ENCODE measurements around the gene TRAF5.
"Not testable (repeated sequence)": the region's sequence is repeated elsewhere in the genome, so short reads cannot be mapped to it uniquely, and the experiment has no call there.

Gene TRAF5

DNA sequence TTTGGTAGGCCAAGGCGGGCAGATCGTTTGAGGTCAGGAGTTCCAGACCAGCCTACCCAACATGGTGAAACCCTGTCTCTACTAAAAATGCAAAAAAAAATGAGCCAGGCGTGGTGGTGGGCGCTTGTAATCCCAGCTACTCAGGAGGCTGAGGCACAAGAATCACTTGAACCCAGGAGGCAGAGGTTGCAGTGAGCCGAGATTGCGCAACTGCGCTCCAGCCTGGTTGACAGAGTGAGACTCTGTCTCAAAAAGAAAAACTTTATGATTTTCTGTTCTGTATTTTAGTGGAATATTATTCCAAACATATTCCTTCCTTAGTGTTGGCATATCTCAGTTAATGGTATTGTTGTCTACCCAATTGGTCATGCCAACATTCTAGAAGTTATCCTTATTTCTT, 64.2 kb downstream of the TRAF5 start:
- H3K9ac ChIP-seq (ENCODE audit: low read length); H2BK5ac ChIP-seq (ENCODE audit: low read depth, low read length, poor library complexity, severe bottlenecking); H2BK120ac ChIP-seq (ENCODE audit: low read depth, low read length); H2AK5ac ChIP-seq (ENCODE audit: low read length, severe bottlenecking); H3K4me1 ChIP-seq (ENCODE audit: control insufficient read depth, insufficient read depth, low read depth, low read length); H3K4me3 ChIP-seq (ENCODE audit: insufficient read depth in 1 of 2, low read depth in 1 of 2, low read length in 2 of 2); H2BK12ac ChIP-seq (ENCODE audit: low read length in 2 of 2); H3K14ac ChIP-seq (ENCODE audit: low read length in 2 of 2); H3K18ac ChIP-seq (ENCODE audit: low read depth in 1 of 2, low read length in 2 of 2); H3K9me3 ChIP-seq (ENCODE audit: control insufficient read depth, low read length); H3K4ac ChIP-seq (ENCODE audit: low read depth in 1 of 2, low read length in 2 of 2); H3K27ac ChIP-seq (ENCODE audit: low read length, poor library complexity, severe bottlenecking); H4K91ac ChIP-seq (ENCODE audit: low read length); DNase-seq; H3K23ac ChIP-seq (ENCODE audit: low read length in 2 of 2); H4K8ac ChIP-seq (ENCODE audit: low read length); H2AFZ ChIP-seq (ENCODE audit: low read depth, low read length); H2BK15ac ChIP-seq (ENCODE audit: low read depth, poor library complexity, severe bottlenecking); H3K27me3 ChIP-seq (ENCODE audit: control insufficient read depth in 1 of 2, insufficient read depth in 1 of 2, low read length in 2 of 2); H3K79me1 ChIP-seq (replicated peaks; ENCODE audit: low read length, poor library complexity, severe bottlenecking); H3K4me2 ChIP-seq (ENCODE audit: low read length, poor library complexity, severe bottlenecking): not testable (repeated sequence)
- WGBS: 96% methylated on average over 5 of the region's 7 CpGs
- H3K36me3 ChIP-seq (ENCODE audit: control insufficient read depth in 1 of 2, insufficient read depth in 2 of 2, low read depth in 1 of 2, low read length in 2 of 2): peaks cover 0 to 24% of the 10 kb centered on the region in 2 experiments

DNA sequence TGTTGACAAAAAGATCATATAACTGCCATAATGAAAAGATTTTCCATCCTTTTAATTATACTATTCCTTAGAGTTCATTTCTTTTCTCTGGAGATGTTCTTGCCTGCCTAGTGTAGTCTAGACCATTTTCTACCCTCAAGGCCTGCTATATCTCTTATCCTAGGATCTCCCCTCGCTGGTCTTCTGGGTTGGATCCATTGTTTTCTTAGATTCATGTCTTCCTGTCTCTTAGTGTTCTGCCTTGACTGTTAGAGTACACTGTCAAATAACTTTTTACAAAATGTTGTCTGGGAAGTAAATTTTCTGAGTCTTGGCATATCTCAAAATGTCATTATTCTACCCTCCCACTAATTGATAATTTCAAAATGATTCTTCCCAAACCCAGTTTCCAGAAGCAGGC, 66.6 kb downstream of the TRAF5 start:
- Histone ChIP-seq H3K79me1 (replicated peaks; ENCODE audit: low read length, poor library complexity, severe bottlenecking) (no peaks in the 10 kb centered on the region), H3K14ac (ENCODE audit: low read length in 2 of 2) (no peak overlapping the region), H3K9me3 (ENCODE audit: control insufficient read depth, low read length) (no peaks in the 10 kb centered on the region), H3K4me1 (ENCODE audit: control insufficient read depth, insufficient read depth, low read depth, low read length) (no peaks in the 10 kb centered on the region), H3K4ac (ENCODE audit: low read depth in 1 of 2, low read length in 2 of 2) (no peak overlapping the region), H2BK120ac (ENCODE audit: low read depth, low read length) (no peak overlapping the region), H3K9ac (ENCODE audit: low read length) (no peak overlapping the region), H3K36me3 (ENCODE audit: control insufficient read depth in 1 of 2, insufficient read depth in 2 of 2, low read depth in 1 of 2, low read length in 2 of 2) (peaks cover 3 to 37% of the 10 kb centered on the region in 2 experiments), H2BK5ac (ENCODE audit: low read depth, low read length, poor library complexity, severe bottlenecking) (no peak overlapping the region), H4K8ac (ENCODE audit: low read length) (no peak overlapping the region), H2BK12ac (ENCODE audit: low read length in 2 of 2) (no peak overlapping the region), H4K91ac (ENCODE audit: low read length) (no peak overlapping the region), H3K27ac (ENCODE audit: low read length, poor library complexity, severe bottlenecking) (no peak overlapping the region), H2AK5ac (ENCODE audit: low read length, severe bottlenecking) (no peak overlapping the region), H3K23ac (ENCODE audit: low read length in 2 of 2) (no peak overlapping the region), H2AFZ (ENCODE audit: low read depth, low read length) (no peak overlapping the region), H3K4me2 (ENCODE audit: low read length, poor library complexity, severe bottlenecking) (no peak overlapping the region), H3K18ac (ENCODE audit: low read depth in 1 of 2, low read length in 2 of 2) (no peak overlapping the region), H3K4me3 (ENCODE audit: insufficient read depth in 1 of 2, low read depth in 1 of 2, low read length in 2 of 2) (no peak overlapping the region), H2BK15ac (ENCODE audit: low read depth, poor library complexity, severe bottlenecking) (no peak overlapping the region), H3K27me3 (ENCODE audit: control insufficient read depth in 1 of 2, insufficient read depth in 1 of 2, low read length in 2 of 2) (no peaks in the 10 kb centered on the region)
- no peak for DNase-seq
- no CpG with 5 or more reads among the region's 1 CpG for WGBS

DNA sequence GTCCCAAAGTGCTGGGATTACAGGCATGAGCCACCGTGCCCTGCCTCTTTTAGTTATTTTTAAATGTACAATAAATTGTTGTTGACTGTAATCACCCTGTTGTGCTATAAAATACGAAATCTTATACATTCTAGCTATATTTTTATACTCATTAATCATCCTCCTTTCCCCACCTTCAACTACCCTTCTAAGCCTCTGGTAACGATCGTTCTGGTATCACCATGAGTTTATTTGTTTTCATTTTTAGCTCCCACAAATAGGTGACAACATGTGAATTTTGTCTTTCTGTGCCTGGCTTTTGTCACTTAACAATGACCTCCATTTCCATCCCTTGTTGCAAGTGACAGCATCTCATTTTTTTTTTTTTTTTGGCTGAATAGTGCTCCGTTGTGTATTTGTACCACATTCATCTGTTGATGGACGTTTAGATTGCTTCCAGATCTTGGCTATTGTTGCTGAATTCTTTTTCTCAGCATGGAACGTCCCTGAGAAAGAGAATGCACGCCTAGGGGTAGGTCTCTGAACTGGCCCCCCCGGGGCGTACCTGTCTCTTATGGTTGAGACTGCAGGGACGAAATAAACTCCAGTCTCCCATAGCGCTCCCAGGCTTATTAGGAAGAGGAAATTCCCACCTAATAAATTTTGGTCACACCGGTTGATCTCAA, 71.8 kb downstream of the TRAF5 start:
- not testable (repeated sequence) for H3K14ac ChIP-seq (ENCODE audit: low read length in 2 of 2); H2BK120ac ChIP-seq (ENCODE audit: low read depth, low read length); H3K4ac ChIP-seq (ENCODE audit: low read depth in 1 of 2, low read length in 2 of 2); H3K9me3 ChIP-seq (ENCODE audit: control insufficient read depth, low read length); H2BK15ac ChIP-seq (ENCODE audit: low read depth, poor library complexity, severe bottlenecking); H4K91ac ChIP-seq (ENCODE audit: low read length); H2BK12ac ChIP-seq (ENCODE audit: low read length in 2 of 2); H3K23ac ChIP-seq (ENCODE audit: low read length in 2 of 2); H2AK5ac ChIP-seq (ENCODE audit: low read length, severe bottlenecking); H3K9ac ChIP-seq (ENCODE audit: low read length); H3K4me2 ChIP-seq (ENCODE audit: low read length, poor library complexity, severe bottlenecking); H3K79me1 ChIP-seq (replicated peaks; ENCODE audit: low read length, poor library complexity, severe bottlenecking); H3K27ac ChIP-seq (ENCODE audit: low read length, poor library complexity, severe bottlenecking); H3K18ac ChIP-seq (ENCODE audit: low read depth in 1 of 2, low read length in 2 of 2); H2BK5ac ChIP-seq (ENCODE audit: low read depth, low read length, poor library complexity, severe bottlenecking); DNase-seq; H3K4me1 ChIP-seq (ENCODE audit: control insufficient read depth, insufficient read depth, low read depth, low read length); H3K27me3 ChIP-seq (ENCODE audit: control insufficient read depth in 1 of 2, insufficient read depth in 1 of 2, low read length in 2 of 2); H4K8ac ChIP-seq (ENCODE audit: low read length); H3K4me3 ChIP-seq (ENCODE audit: insufficient read depth in 1 of 2, low read depth in 1 of 2, low read length in 2 of 2); H2AFZ ChIP-seq (ENCODE audit: low read depth, low read length)
- 42% methylated on average over 10 of the region's 13 CpGs for WGBS
- peaks cover 3 to 21% of the 10 kb centered on the region in 2 experiments for H3K36me3 ChIP-seq (ENCODE audit: control insufficient read depth in 1 of 2, insufficient read depth in 2 of 2, low read depth in 1 of 2, low read length in 2 of 2)

DNA sequence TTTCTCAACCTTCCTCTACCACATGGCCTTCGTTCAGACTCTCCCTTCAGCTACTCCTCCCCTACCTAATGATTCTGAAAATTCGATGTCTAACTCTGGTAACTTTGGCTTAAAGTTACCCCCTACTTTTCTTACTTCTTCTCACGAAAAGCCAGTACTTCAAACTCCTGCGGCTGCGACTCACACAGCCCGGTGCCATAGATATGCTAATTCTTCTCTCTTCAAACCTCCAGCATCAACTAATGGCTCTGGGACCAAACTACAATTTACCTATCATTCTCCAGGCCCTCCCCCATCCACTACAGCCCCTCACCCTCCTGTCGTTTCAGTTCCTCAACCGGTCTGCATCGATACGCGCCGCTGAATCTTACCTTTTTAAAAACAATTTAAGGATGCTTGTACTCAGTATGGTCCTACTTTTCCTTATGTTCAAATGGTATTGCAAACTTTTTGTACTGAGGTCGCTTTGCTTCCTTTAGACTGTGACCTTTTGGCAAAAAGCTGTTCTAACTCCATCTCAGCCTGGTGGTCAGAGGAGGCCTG, 73.3 kb downstream of the TRAF5 start:
- peaks cover 3 to 16% of the 10 kb centered on the region in 2 experiments for H3K36me3 ChIP-seq (ENCODE audit: control insufficient read depth in 1 of 2, insufficient read depth in 2 of 2, low read depth in 1 of 2, low read length in 2 of 2)
- H4K91ac ChIP-seq (ENCODE audit: low read length); H3K9me3 ChIP-seq (ENCODE audit: control insufficient read depth, low read length); H3K23ac ChIP-seq (ENCODE audit: low read length in 2 of 2); H2AFZ ChIP-seq (ENCODE audit: low read depth, low read length); H2BK5ac ChIP-seq (ENCODE audit: low read depth, low read length, poor library complexity, severe bottlenecking); H3K18ac ChIP-seq (ENCODE audit: low read depth in 1 of 2, low read length in 2 of 2); H2BK120ac ChIP-seq (ENCODE audit: low read depth, low read length); H3K4me2 ChIP-seq (ENCODE audit: low read length, poor library complexity, severe bottlenecking); H3K27ac ChIP-seq (ENCODE audit: low read length, poor library complexity, severe bottlenecking); DNase-seq; H3K14ac ChIP-seq (ENCODE audit: low read length in 2 of 2); H3K4me3 ChIP-seq (ENCODE audit: insufficient read depth in 1 of 2, low read depth in 1 of 2, low read length in 2 of 2); H3K9ac ChIP-seq (ENCODE audit: low read length); H2AK5ac ChIP-seq (ENCODE audit: low read length, severe bottlenecking); H4K8ac ChIP-seq (ENCODE audit: low read length); H2BK15ac ChIP-seq (ENCODE audit: low read depth, poor library complexity, severe bottlenecking); H3K4me1 ChIP-seq (ENCODE audit: control insufficient read depth, insufficient read depth, low read depth, low read length); H2BK12ac ChIP-seq (ENCODE audit: low read length in 2 of 2); H3K27me3 ChIP-seq (ENCODE audit: control insufficient read depth in 1 of 2, insufficient read depth in 1 of 2, low read length in 2 of 2); H3K4ac ChIP-seq (ENCODE audit: low read depth in 1 of 2, low read length in 2 of 2); H3K79me1 ChIP-seq (replicated peaks; ENCODE audit: low read length, poor library complexity, severe bottlenecking): not testable (repeated sequence)
- WGBS: 33% methylated on average over 7 of the region's 13 CpGs

Data from mesenchymal stem cell (in vitro differentiated cells and primary cell).